CD1c-positive myeloid dendritic cell (primary cell): ENCODE results near the gene ZNF425.
"Not testable (repeated sequence)": the region's sequence is repeated elsewhere in the genome, so short reads cannot be mapped to it uniquely, and the experiment has no call there.

ENCODE experiments used
- DNase-seq: peaks from one replicate; pipeline ENCODE4 v3.0.0-alpha.2; 2016; ENCODE audit errors: extremely low spot score

The ZNF425 gene

DNA sequence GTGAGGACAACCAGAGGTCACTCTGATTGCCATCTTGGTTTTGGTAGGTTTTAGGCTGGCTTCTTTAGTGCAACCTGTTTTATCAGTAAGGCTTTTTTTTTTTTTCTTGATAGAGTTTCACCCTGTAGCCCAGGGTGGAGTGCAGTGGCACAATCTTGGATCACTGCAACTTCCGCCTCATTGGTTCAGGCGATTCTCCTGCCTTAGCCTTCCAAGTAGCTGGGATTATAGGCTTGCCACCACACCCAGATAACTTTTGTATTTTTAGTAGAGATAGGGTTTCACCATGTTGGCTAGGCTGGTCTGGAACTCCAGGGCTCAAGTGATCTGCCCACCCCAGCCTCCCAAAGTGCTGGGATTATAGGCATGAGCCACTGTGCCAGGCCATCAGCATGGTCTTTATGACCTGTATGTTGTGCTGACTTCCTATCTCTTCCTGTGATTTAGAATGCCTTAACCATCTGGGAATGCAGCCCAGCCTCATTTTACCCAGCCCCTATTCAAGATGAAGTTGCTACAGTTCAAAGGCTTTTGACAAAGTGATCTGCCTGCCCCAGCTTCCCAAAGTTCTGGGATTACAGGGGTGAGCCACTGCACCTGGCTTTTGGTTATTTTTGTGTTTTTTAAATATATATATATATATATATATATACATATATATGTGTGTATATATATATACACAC, 7.0 kb upstream of the ZNF425 start:
- DNase-seq, result no peak

GRCh38 chr7:149130572-149131198, 4.6 kb upstream of the ZNF425 start:
- DNase-seq, result no peak

GRCh38 chr7:149126662-149127266, 640 bp upstream of the ZNF425 start:
- peak; percentile 55 for DNase-seq

GRCh38 chr7:149125189-149125862, 798 bp downstream of the ZNF425 start:
- DNase-seq, result no peak

DNA sequence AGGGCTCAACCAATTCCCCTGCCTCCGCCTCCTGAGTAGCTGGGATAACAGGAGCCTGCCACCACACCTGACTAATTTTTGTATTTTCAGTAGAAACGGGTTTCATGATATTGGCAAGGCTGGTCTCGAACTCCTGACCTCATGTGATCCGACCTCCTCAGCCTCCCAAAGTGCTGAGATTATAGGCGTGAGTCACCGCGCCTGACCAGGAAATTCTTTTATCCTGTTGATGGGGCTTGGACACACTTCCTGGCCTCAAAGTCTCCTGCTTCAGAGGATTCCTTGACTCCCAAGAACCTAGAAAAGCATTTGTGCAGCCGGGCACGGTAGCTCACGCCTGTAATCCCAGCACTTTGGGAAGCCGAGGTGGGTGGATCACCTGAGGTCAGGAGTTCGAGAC, 16.2 kb downstream of the ZNF425 start:
- no peak for DNase-seq

- no peak for DNase-seq
These were observed 21.4 kb downstream of the ZNF425 start for GRCh38 chr7:149104749-149105148.

- DNase-seq, result no peak
These were observed 21.9 kb downstream of the ZNF425 start for GRCh38 chr7:149104214-149104613.

DNA sequence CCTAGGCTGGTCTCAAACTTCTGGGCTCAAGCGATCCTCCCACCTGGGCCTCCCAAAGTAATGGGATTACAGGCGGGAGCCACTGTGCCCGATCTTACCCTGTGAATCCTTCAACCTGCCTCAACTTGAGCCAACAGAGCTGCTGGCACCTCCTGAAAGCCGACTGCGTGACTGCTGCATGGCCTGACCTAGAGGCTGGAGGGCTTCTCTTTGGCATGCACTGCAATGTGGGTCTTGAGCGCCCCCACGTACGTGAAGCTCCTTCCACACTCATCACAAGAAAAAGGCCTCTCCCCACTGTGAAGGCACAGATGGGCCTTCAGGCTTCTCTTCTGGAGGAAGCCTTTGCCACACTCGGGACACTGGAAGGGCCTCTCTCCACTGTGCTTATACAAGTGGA, 22.7 kb downstream of the ZNF425 start:
- no peak for DNase-seq

- no peak for DNase-seq
These were observed 23.5 kb downstream of the ZNF425 start for GRCh38 chr7:149102666-149103065.

DNA sequence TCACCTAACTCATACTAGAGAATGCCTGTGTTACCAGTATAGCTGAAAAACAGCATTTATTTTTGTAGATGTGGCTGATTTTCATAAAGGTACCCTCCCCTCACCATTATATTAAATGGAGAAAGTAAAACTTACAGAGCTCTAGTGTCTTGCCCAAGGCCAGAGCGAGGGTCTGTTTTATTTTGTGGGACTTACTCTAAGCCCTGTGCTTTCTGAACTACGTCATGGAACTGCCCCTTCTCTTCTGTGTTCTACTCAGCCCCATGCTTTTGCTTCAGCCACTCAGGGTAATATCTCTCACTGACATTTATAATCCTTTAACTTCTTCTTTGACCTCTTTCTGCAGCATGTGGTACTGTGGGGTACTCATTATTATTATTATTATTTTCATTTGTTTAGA, 25.3 kb downstream of the ZNF425 start:
- DNase-seq, result no peak

GRCh38 chr7:149099058-149099457, 27.1 kb downstream of the ZNF425 start:
- DNase-seq, result no peak

DNA sequence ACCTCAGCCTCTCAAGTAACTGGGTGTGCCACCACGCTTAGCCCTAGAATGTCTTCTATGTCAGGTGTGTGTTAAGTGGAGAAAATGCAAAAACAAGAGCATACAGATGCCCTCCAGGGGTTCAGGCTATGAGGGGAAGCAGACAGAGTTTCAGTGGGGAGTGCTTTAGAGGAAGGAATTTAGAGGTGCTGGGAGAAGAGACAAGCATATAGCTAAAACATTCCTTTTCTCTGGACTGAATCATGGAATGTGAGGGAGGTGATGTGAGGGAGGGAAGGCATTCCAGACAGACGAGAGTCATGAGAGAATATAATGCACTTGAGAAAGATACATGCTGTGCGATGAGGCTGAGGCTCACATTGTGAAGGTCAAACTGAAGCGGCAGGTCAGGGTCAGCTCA, 29.0 kb downstream of the ZNF425 start:
- no peak for DNase-seq

- DNase-seq, result no peak
These were observed 32.9 kb downstream of the ZNF425 start for GRCh38 chr7:149093228-149093627.

GRCh38 chr7:149092244-149092643, 33.9 kb downstream of the ZNF425 start:
- DNase-seq, result not testable (repeated sequence)

GRCh38 chr7:149090397-149091195, 35.5 kb downstream of the ZNF425 start, which contains the start of gene ZNF786:
ZNF786 (minus strand) TSS chr7:149090718; CDS start chr7:149090640, 78 bp downstream.
- peak; percentile 98 for DNase-seq

- no peak for DNase-seq
These were observed 38.7 kb downstream of the ZNF425 start for GRCh38 chr7:149087376-149087775.

- peak; percentile 44 for DNase-seq
These were observed 40.3 kb downstream of the ZNF425 start for GRCh38 chr7:149085866-149086265.

DNA sequence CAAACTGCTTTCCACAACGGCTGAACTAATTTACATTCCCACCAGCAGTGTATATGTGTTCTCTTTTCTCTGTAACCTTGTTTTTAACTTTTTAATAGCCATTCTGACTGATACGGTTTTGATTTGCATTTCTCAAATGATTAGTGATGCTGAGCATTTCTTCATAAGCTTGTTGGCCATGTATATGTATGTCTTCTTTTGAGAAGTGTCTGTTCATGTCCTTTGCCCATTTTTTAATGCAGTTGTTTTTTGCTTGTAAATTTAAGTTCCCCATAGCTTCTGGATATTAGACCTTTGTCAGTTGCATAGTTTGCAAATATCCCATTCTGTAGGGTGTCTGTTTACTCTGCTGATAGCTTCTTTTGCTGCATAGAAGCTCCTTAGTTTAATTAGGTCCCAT, 41.7 kb downstream of the ZNF425 start:
- DNase-seq, result no peak

- no peak for DNase-seq
These were observed 44.2 kb downstream of the ZNF425 start for GRCh38 chr7:149081914-149082313.

DNA sequence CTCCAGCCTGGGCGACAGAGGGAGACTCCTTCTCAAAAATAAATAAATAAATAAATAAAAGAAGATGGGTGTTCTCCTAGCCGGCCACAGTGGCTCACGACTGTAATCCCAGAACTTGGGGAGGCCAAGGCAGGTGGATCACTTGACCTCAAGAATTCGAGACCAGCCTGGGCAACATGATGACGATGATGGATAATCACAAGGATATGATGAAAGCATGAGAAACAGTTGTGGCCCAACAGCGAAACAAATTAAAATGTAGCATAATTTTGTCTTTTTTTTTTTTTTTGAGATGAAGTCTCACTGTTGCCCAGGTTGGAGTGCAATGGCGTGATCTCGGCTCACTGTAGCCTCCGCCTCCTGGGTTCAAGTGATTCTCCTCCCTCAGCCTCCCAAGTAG, 48.5 kb downstream of the ZNF425 start:
- no peak for DNase-seq

- no peak for DNase-seq
These were observed 50.8 kb downstream of the ZNF425 start for GRCh38 chr7:149075286-149075685.
